ENCODE data around the gene TMC1.
"Not testable (repeated sequence)": the region's sequence is repeated elsewhere in the genome, so short reads cannot be mapped to it uniquely, and the experiment has no call there.

Gene TMC1

GRCh38 chr9:72521416-72521815, at the start of gene TMC1:
Gene TMC1, plus strand, starts transcription at chr9:72521608. Its CDS starts 127,041 bp downstream, at chr9:72648649.
- DNase-seq, result not testable (repeated sequence)

DNA sequence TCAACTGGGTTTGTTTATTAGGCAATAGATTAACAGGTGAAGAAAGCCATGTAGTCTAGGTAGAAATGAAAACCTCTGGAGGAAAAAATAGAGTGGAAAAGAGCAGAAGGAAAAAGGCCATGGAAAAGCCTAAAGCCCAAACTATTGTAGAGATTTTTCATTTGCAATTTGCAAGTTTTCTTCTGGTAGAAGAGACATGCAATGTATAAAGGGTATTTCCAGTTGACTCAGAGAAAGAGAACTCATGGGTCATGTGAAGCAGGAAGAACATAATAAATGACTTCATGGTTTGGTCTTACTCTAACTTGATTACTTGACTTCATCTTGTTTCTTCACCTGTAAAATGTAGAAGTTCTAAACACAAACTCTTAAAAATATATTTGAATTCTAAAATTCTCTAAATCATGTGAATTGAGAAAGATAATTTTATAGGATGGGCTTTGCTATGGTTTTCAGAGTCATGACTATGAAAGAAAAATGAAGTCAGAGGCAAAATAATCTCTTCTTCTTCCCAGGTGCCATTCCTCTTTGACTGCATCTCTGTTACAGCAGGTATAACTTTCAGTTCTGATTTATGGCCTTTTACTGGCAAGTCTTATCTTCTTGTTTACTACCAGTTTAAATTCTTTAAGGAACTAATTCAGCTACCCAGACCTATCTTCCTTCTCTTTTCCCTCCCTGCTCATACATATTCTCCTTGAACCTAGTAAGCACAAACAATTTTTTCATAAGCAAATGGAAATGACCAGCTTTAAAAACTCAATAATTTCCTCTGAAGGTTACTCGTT, 47.7 kb upstream of the TMC1 start:
- peak in 1 of 2 experiments; percentile 20 for DNase-seq

DNA sequence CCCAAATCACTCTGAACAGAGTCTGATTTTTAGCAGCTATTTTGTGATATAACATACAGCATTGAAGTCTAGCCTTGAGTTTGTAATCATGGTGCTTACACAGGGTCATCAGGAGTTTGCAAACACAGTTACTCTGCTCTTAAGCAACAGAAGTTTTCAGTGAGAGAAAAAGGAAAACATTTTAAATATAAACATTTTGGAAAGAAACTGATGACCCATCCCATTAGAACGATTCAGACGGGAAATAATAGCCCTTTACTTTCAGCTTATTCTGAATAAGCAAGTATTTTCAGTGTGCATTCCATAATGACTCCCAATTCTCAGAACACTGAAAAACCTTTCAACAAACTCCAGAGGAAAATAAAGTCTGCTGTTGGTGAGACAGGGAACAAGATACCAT, 46.7 kb upstream of the TMC1 start:
- no peak for DNase-seq

DNA sequence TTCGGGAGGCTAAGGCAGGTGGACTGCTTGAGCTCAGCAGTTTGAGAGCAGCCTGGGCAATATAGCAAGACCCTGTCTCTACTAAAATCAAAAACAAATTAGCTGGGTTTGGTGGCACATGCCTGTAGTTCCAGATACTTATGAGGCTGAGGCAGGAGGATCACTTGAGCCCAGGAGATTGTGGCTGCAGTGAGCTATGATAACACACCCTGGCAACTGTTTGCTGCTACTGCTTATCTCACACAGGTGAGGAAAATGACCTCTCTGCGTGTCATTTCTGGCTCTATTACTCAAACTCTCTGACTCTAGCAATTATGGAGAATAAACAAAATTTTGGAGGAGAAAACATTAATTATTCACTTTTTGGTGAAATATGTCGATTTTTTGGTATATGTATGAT, 45.3 kb upstream of the TMC1 start:
- no peak for DNase-seq

- peak; percentile 37 to 80 for DNase-seq
Observed at GRCh38 chr9:72476617-72477437, 44.6 kb upstream of the TMC1 start.

GRCh38 chr9:72477930-72478518, 43.4 kb upstream of the TMC1 start:
- peak; percentile 62 to 94 for DNase-seq

DNA sequence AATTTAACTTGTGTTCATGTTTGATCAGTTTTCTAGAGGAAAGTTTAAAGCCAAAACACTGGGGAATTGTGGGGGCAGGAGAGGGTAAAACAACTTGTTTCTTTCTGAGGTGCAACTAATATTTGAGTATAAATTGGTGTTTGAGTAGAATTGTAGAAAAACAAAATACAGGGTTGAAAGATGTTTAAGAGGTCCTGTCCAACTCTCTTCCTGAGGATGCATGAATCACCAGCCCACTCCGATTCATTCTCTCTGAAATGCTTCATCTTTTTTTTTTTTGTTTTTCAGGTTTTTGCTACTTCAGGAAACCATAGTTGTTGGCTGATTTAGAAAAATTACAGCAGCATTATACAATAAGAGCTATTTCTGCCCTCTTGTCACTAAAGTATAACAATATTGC, 42.4 kb upstream of the TMC1 start:
- DNase-seq, result no peak

DNA sequence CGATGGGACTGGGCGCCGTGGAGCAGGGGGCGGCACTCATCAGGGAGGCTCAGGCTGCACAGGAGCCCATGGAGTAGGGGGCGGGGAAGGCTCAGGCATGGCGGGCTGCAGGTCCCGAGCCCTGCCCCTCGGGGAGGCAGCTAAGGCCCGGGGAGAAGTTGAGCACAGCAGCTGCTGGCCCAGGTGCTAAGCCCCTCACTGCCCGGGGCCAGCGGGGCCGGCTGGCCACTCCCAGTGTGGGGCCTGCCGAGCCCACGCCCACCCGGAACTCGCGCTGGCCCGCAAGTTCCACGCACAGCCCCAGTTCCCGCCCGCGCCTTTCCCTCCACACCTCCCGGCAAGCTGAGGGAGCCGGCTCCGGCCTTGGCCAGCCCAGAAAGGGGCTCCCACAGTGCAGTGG, 41.1 kb upstream of the TMC1 start:
- DNase-seq, result not testable (repeated sequence)

DNA sequence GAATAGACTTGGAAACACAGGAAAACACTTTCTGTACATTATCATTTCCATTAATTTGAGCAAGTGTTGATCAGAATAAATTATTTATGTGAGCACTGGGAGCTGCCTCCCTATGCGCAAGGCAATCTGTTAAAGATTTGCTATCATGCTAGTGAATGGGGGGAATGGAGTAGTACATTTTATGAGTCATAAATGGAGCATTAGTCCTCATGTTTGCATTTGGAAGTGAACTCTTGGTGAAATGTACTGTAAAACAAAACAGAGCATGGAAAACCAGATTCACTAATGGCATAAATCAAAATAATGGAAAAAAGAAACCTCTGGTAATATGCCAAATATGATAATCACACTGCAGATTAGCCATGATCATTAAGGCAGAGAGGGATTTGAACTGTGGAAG, 40.5 kb upstream of the TMC1 start:
- no peak for DNase-seq

DNA sequence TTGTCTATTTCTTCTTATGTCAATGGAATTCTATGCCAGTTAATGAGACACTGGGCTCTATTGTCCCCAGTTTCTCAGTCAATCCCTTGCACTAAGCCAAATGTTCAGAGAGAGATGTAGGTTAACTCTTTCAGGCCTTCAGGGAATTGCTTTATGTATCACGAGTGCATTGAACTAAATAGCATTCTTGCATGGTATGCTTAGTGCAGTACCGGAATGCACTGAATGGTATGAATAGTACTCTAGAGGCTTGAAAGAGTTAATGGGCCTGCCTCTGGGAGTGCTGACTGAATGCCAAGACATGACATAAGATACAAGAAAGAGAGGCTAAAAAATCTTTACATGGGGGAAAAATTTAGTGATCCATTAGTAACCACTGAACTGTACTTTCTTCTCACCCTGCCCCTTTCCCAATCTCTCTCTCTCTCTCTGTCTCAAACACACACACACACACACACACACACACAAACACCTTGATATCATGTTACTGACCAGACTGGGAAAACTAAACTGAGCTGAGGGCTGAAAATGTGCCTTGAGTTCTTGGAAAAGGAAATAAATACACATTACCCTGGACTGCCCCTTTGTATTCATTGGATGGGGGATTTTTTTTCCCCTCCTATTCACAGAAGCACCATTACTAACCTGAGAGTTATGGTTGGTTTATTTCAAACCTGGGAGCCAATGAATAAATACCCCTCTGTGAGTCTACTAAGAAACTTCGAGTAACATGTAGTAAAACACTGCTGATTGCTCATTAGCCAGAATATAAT, 35.4 kb upstream of the TMC1 start:
- no peak for DNase-seq

DNA sequence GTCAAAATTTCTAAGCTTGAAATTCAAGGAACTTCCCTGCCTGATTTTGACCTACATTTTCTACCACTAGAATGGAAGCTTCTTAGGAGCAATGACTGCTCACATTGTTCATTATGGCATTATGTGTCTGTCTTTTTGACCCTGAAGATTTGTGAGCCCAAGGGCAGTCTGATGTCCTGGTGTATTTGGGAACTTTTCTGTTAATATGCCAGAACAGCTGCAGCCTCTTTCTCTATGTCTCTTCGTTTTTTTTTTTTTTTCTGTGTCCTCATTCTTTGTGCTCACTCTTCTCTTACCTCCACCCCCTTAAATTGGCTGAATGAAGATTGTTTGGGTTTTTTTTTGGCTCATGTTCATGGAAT, 34.8 kb upstream of the TMC1 start:
- no peak for DNase-seq

DNA sequence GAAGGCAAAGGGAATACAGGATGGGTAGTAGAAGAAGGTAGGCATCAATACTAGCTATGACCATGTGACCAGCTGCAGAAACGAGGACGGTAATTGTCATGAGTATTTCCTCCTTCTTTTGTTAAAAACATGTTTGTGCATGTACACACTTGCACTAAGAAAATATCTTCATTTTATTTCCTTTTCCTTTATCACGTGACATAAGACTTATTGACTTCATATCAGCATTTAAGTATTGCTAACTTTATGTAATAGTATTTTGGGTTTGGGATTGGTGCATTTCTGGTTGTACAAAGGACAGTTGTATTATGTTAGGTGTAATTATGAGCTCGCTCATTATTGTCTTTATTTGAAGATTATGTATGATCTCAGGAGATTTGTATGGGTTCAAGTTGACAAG, 33.7 kb upstream of the TMC1 start:
- DNase-seq, result not testable (repeated sequence)

- no peak for DNase-seq
Observed at GRCh38 chr9:72489986-72490385, 31.4 kb upstream of the TMC1 start.

GRCh38 chr9:72491242-72491641, 30.2 kb upstream of the TMC1 start:
- no peak for DNase-seq

- no peak for DNase-seq
Observed at GRCh38 chr9:72494051-72494450, 27.4 kb upstream of the TMC1 start.

- DNase-seq, result no peak
Observed at GRCh38 chr9:72497447-72498046, 23.9 kb upstream of the TMC1 start.

DNA sequence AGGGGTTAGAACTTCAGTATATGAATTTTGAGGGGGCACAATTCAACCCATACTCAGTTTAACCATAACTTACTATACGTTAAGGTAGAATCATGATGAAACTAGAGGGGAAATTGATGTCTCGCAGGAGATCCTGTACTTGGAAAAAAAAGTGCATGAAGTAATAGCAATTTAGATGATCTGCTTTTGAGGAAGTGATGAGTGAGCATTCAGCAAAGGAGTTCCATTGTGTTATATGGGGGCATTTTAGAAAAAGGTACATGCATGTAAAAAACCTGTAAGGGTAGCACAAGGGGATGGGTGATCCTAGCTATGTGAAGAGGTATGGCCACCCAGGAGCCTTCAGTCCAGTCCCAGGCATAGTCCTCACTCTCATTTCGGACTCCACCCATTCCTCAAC, 14.8 kb upstream of the TMC1 start:
- DNase-seq, result no peak

GRCh38 chr9:72509053-72509452, 12.4 kb upstream of the TMC1 start:
- DNase-seq, result no peak

DNA sequence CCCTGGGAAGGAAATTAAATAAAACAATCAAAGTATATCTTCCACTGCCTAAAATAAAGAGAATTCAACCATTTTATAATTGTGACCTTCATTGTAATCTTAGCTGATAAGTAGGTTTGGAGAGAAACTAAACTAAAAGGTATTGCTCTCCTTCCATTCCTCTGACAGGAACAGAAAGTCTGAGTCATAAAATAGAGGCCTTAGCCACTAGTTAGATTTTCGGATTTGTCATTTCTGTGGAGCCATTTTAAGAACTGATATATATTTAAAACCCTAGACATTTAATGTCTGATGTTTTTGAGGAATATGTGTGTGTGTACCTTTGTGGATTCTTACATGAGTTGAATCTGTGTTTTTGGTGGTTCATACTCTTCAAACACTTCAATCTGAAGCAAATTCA, 11.8 kb upstream of the TMC1 start:
- DNase-seq, result no peak

GRCh38 chr9:72521011-72521410, 397 bp upstream of the TMC1 start:
- DNase-seq, result not testable (repeated sequence)

GRCh38 chr9:72524820-72525540, 3.6 kb downstream of the TMC1 start:
- peak; percentile 83 to 98 for DNase-seq

Data from SW 1271 (cell line).